Suppressor macrophage treated with lipopolysaccharide for 1 hour (primary cell): ENCODE measurements around the gene SLPI.

Experiments used
- DNase-seq, 3 donors: peaks; one replicate each; pipeline ENCODE4 v3.0.0-alpha.2; 2020 to 2022

The SLPI gene, protein sequence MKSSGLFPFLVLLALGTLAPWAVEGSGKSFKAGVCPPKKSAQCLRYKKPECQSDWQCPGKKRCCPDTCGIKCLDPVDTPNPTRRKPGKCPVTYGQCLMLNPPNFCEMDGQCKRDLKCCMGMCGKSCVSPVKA

DNA sequence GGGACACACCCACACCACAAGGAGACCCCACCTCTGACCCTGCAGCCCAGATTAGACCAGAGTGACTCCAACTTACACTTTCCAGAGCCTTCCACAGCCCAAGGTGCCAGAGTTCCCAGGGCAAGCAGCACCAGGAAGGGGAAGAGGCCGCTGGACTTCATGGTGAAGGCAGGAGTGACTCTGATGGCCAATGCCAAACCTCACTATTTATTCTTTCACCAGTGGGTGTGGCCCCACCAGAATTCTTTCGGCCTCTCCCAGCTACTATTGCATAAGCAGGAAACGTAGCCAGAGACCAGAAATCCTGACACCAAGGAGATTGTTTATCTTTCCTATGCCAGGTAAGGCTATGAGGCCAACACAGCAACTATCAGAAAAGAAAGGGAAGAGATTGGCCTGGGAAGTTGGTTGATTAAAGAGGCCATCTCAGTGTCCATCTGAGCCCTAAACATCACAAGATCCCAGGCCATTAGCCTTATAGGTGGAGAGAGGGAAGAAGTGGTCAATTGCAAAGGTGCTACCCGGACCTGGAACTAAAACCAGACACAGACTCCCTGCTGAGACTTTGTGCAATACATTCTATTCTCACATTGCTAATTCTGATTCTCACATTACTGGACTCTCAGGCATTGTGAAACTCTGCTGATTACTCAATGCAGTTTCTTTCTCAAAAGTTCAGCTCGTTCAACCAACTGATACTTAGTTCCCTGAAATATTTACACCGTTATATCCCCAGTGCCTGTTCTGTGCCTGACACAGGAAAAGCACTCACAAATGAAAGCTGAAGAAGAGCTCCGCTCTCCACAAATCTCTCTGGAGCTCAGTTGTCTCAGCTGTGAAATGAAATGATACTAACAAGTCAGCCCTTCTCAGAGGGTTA lies at the start of gene SLPI:
Gene SLPI, minus strand, starts transcription at position 182 of the 880 bp plus-strand sequence. Its CDS starts 21 bp downstream, at position 161.
- DNase-seq = peak; percentile 72 to 92 (median 86)

DNA sequence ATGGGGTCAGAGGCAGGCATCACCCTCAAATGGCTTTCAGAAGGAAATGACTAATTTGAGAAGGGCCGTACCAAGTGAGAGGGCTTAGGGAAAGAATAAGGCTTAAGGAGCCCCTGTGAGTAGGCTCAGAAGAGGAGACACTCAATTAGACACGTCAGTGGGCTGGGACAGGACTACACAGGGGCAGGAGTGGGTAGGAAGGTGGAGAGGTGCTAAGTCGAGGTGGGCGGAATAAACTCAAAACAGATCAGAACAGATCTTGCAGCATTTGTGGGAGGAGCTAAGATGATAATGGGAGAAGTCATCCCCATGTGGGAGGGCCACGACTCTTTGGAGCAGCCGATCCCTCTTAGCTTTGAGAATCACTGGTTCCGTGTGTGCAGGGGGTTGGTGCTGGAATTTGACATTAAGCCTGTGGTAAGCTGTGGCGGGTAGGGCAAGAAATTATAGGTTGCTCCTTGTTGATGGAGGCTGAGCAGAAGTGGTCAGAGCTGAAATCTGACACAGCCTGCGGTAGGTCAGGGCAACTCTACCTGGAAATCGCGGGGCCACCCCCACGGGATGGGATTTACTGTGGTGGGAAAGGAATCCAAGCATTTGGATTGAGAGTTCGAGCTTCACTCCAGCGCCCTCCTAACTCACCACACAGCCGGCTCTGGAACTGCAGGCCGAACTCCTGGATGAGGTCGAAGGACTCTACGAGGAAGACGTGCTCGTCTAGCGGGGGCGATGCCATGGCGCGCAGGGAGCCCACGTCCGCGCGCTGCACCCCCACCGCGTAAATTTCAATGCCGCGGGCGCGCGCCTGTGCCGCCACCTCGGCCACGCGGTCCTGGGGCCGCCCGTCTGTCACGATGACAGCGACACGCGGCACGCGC lies 49.5 kb upstream of the SLPI start:
- DNase-seq = no peak

DNA sequence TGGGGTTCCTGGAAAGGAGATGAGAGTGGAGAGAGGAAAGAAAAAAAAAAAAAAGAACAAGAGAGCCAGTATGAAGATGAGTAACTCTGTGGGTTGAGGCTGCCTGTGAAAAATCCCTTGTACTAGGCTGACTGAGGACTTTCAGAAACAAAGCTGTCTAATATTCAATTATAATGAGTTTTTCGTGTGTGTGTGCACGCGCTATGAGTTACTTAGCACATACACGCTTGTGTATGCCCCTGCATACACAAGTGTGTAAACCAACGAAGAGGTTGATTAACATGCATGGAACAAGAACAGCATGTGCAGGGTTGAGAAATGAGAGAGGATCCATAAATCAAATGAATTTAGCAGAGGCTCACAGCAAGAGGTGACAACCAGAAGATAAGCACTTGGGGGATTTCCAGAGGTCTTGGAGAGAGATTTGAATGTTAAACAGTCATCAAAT lies 47.5 kb upstream of the SLPI start:
- no peak for DNase-seq

DNA sequence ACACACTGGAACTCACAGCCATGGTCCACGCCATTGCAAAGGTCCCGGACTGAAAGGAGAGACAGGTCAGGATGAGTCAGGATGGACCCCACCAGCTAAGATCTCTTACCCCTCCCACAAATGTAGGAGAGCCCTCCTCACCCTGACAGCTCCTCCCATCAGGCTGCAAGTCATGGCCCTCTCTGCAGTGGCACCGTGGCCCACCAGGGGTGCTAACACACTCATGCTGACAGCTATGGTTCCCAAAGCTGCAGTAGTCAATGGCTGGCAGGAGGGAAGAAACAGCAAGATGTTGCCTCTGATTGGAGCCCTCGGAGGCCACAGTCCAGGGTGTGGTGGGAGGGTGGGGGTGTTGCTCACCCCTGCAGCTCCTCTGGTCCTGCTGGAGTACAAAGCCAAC lies 46.6 kb upstream of the SLPI start:
- peak; percentile 46 to 57 (median 48) for DNase-seq

DNA sequence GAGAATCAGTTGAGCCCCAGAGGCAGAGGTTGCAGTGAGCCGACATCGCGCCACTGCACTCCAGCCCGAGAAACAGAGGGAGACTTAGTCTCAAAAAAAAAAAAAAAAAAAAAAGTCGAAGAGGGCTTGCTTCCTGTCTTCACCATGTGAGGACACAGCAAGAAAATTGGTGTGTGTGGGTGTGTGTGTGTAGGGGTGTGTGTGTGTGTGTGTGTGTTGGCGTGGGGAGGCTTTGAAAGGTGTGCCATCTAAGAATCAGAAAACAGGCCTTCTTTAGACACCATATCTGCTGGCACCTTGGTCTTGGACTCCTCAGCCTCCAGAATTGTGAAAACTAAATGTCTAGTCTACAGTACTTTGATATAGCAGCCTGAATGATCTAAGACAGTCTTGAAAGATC lies 45.4 kb upstream of the SLPI start:
- DNase-seq = no peak

DNA sequence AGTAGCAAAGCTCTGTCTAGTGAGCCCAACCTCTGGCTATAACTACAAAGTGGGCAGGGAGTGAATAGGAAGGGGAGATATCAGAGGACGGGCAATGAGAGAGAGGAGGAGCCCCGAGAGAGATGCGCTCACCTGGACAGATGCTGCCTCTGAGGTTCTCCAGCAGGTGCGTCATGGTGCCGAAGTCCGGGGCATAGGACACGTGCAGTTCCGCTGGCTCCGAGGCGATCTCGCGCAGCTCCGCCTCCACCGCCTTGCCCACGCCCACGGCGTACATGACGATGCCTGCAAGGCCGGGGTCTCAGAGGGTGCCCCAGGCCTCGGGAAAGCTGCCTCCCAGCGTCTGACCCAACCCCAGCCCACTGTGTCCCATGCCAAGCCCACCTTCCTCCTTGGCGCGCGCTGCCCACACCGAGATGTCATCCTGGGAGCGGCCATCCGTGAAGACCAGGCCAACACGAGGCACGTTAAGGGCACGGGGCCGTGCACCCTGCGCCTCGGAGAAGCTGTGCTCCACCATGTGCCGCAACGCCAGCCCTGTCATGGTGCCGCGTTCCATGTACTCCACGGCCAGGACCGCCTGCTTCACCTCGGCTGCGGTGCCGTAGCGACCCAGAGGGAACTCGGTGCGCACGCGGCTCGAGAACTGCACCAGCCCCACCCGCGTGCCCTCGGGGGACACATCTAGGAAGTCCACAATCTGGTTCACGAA lies 43.6 kb upstream of the SLPI start:
- no peak for DNase-seq

DNA sequence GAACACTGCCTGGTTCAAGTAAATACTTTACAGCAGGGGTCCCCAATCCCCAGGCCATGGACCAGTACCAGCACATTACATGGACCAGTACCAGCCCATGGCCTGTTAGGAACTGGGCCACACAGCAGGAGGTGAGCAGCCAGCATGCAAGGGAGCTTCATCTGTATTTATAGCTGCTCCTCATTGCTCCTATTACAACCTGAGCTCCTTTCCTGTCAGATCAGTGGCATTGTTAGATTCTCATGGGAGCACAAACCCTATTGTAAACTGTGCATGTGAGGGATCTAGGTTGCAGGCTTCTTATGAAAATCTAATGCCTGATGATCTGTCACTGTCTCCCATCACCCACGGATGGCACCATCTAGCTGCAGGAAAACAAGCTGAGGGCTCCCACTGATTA lies 40.3 kb upstream of the SLPI start:
- no peak for DNase-seq

DNA sequence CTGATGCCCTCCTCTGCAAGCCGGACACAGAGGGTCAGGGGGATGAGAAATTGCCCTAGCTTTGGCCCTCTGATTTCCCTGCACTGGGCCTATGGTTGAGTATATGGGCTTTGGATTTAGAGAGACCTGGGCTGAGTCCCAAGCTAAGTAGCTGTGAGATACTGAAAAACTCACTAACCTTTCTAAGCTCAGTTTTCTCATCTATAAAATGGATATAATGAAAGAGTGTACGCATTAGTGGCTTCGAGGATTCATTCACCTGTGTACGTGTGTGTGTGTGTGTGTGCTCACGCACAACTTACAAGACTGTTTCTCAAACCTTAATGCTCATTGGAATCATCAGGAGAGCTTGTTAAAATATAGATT lies 39.6 kb upstream of the SLPI start:
- no peak for DNase-seq

DNA sequence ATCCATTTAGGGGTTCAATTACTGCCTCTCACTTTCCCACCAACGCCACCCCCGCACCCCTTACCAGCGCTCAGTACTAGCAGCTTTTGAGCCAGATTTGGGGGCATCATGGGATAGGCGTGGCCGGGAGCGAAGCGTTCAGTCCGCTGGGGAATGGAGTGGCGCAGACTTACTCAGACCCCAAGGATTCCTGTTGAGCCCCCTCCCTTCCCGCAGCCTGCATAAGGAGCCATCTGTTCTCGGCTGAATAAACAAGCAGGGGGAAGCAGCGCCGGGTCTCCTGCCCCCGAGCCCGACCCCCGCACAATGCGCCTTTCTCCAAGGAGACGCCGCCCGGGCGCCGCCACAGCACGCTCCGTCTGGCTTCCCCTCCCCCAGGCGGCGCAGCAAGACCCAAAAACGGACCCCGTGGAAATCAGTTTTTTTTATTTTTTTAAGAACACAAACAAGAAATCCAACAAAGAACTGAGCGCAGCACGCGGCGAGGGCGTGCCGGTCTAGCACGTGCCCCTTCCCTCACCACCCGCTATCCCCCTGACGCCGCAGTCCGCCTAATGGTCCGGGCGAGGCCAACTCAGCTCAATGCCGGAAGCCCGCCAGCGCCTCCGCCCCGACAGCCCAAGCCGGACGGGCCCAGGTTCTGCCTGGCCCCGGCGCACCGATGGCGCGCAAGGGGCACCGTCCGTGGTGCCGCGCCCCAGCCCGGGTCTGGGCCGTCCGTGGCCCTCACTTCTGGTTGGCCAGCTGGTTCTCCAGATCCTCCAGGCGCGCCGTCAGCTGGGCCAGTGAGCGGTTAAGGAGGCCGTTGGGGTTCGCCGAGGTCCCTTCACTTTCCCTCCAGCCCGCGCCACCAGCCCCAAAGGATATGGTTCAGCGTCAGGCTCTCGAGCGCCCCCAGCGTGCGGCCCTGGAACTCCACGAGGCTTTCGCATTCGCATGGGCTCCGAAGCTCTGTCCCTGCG lies 39.0 kb upstream of the SLPI start:
- peak; percentile 87 to 93 (median 90) for DNase-seq

DNA sequence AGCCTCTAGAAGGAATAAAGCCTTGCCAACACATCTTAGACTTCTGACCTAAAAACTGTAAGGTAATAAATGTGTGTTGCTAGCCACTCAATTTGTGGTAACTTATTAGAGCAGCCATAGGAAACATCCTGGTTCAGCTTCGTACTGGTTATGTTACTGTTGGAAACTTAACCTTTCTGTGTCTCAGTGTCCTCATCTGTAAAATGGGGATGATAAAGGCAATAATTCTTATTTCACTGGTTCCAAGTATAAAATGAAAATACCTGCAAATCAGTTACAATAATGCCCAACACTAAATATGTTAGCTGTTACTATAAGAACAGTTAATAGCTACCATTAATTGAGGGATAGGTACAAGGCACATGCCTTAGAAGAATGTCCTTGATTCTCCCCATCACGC lies 38.0 kb upstream of the SLPI start:
- no peak for DNase-seq

DNA sequence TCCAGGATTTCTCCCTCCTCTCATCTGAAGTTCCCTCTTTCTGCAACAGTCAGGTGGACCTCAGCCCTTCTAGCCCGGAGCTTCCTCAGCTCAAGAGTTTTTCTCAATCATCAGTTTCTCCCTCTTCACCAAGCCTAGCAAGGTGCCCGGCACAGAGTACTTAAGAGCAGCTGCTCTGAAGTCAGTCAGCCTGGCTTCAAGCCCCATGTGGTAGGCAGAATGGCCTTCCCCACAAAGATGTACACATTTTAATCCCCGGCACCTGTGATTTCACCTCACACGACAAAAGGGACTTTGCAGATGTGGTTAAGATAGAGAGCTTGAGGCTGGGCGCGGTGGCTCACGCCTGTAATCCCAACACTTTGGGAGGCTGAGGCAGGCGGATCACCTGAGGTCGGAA lies 37.2 kb upstream of the SLPI start:
- DNase-seq = no peak

DNA sequence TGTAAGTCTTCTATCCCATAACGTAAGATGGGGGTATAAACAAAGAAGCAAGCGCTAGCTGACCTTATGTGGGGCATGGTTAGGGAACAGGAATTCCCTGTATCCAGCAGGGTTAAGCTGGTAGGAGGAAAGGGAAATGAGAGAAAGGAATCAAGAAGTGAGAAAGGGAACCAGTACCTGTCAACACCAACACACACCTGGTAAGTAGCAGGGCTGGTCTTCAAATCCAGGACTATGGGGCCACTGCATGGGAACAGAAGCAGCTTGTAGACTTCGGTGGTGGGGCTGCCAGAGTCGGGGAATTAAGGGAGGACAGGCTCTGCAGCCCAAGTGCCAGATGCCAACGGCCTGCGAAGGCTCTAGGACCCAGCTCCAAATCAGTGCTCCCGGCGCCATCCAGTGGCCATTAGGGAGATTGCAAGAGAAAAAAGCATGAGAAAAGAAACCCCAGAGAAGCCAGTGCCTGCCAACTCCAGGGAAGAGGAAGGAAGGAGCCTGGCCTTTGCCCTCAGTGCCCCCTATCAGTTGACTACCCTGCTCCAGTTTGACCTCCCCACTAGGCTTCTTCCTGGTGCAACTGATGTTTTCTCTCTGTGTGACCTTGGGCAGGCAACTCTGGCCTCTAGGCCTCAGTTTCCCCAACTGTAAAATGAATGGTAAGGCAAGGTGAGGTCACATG lies 36.5 kb upstream of the SLPI start:
- peak; percentile 86 to 91 (median 87) for DNase-seq

DNA sequence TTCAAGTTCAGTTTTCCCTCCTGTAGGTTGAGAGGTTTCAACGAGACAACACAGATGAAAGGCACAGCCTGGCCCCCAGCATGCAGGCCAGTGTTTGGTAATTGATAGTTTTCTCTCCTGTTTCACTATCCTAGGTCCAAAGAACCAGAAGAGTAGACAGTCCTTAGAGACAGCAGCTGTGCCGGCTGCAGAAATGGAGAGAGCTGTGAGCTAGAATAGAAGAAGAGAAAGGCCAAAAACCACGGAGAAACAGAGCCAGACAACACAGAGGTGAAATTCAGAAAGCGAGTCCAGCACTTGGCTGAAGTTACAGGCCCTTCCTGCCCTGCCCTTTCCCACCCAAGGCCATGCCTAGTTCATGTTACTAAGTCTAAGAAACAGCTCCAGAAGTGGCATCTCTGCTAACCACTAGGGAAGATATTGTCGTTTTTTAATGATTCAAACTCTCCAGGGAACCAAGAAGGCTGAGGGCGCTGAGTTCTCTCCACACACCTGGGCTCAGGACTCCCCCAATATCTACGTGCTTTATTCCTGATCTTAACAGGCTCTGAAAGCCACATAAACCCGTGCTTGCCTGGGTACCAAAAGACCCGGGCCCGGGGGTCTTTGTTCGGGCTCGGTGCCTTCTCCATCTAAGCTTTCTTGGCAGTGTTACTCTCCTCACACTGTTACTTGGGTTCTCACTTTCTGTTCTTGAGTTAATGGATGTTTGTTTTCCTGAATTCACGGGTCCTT lies 35.7 kb upstream of the SLPI start:
- DNase-seq = no peak

DNA sequence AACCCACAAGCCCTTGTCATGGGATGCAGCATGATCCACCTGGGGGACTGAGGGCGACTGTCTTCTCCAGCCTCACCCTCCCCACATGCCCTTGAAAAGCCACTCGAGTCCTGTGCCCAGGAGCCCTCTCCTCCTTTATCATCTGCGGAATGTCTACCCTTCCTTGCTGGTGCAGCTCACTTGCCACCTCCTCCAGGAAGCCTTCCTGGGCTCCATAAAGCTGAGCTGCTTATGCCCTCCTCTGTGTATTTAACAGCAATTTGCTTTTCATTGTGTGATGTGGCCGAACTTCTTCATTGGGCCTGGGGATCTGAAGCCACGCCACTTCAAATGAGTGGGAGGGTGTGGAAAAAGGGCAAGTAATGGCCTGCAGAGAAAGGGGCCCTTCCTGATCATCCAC lies 34.5 kb upstream of the SLPI start:
- DNase-seq = no peak

DNA sequence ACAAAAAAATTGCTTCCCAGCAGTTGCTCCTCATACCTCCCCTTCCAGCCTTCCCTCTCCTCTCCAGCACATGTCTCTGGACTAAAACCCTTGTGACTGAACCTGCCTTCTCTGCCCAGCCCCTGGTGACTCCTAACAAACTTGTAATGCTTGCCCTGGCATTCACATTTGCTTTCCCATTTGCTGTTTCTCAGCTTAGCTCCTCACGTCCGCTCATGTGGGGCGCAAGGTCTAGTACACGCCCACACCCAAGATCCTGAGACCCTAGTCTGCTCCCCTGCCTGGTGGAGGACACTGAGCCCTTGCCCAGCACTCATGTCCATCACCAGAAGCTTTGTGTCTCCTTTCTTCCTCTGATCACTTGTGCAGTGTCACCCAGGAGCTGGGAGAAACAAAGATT lies 34.0 kb upstream of the SLPI start:
- no peak for DNase-seq

DNA sequence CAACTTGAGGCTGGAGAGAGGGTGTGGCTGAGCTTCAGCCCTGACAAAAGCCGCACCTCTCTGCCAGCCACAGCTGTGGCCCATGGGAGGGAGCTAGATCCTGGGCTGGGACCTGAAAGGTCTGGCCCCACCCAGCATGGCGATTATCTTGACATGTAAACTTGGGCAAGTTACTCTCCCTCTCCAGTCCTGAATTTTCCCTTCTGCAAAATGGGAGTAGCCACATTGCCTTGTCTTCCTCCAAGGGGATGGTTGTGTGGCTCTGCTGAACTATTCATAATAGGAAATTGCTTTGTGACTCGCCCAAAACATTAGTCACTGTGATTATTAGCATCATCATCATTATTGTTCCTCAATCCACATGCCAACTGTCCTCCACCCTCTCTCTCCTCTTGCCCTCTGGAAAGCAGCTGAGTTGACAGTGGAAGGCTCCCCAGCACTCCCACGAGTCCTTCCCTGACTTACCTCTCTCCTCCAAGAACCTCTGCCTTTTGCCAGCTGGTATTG lies 29.2 kb upstream of the SLPI start:
- peak; percentile 36 to 64 (median 58) for DNase-seq

DNA sequence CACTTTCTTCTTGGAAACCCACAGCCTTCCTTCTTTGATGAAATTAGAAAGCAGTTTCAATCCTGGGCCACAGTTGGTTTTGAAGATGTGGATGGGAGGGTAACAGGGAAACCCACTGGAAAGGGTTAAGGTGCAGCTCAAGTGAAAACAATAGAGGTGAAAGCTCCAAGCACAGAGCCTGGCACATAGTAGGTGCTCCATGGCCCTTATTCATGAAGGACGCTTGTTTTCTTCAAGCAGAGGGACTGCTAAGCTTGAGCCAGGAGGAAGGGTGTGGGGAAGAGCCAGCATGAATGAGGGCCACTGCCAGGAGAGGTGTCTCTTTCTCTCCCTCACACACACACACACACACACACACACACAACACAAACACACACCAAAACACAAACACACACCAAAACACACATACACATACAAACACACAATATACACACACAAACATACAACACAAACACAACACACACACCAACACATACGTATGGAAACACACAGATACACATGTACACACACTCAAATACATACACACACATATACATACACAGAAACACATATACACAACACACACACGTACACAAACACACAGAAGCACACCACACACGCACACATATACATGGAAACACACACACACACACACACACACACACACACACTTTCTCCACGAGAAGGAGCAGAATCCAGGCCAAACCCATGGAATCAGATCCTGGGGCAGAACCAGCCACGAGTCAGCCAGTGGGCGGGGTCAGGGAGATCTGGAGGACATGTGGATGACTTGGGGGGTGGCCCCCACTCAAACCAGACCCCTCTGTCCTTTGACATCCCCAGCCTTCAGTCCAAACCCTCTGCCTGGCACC lies 28.6 kb upstream of the SLPI start:
- peak in 1 of 3 donors; percentile 12 for DNase-seq

DNA sequence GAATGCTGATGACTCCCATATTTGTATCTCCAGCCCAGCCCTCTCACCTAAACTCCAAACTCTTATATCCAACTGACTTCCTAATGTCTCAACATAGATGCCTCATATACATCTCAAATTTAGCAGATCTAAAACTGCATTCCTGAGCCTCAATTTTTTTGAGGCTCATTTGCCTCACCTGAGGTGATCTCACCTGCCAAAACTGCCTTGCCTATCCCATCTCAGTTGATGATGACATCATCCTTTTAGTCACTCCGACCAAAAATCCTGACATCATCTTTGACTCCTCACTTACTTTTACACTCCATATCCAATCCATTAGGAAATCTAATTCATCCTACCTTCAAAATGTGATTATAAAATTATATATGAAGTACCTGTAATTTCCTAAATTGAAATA lies 25.6 kb upstream of the SLPI start:
- no peak for DNase-seq

DNA sequence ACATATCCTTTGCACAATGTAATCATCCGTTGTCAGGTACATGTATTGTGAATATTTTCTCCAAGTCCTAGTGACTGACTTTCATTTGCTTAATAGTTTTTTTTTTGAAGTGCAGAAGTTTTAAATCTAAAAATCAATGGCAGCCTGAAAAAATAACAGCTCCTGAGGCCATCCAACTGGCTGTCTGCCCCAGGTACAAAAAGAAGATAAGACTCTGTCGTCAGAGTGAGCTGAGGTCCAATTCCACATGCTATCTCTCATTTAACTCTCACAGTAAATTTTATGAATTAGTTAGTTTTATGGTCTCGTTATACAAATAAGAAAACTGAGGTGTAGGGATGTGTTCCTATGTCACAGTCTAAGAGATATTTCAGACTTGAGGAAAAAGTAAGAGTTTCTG lies 21.0 kb upstream of the SLPI start:
- no peak for DNase-seq
